HepG2 (cell line): ENCODE measurements around the gene PATZ1. TPM values are rescaled to one million over a fixed set of nuclear protein-coding genes. Genes with fewer than 3 reads are reported as not detected.

Experiments
- ATF2 ChIP-seq: sonication (generic); formaldehyde crosslinking; IDR thresholded peaks from 2 replicates; pipeline ENCODE4 v1.4.0; 2020; ENCODE audit warnings: missing genetic modification reagents
- HNRNPH1 ChIP-seq: fragments of 200-400 bp; formaldehyde crosslinking; optimal IDR thresholded peaks from 2 replicates; pipeline ENCODE3; 2017; ENCODE audit warnings: mild to moderate bottlenecking, low read depth, low read length
- SNAPC4 ChIP-seq: sonication (generic); formaldehyde crosslinking; IDR thresholded peaks from 2 replicates; pipeline ENCODE4 v1.4.0; 2020; ENCODE audit warnings: mild to moderate bottlenecking, missing genetic modification reagents
- ZC3H4 ChIP-seq: sonication (generic); formaldehyde crosslinking; IDR thresholded peaks from 2 replicates; pipeline ENCODE4 v1.4.0; 2020; ENCODE audit warnings: missing genetic modification reagents, borderline replicate concordance
- ZFX ChIP-seq: sonication (generic); formaldehyde crosslinking; IDR thresholded peaks from 2 replicates; pipeline ENCODE4 v1.4.0; 2020; ENCODE audit warnings: mild to moderate bottlenecking, low read depth, missing genetic modification reagents, moderate library complexity
- ZNF704 ChIP-seq: sonication (generic); formaldehyde crosslinking; IDR thresholded peaks from 2 replicates; pipeline ENCODE4 v1.8.1; 2023; ENCODE audit warnings: mild to moderate bottlenecking, inconsistent platforms, moderate library complexity, missing genetic modification reagents, borderline replicate concordance
- ZNF746 ChIP-seq: sonication (generic); formaldehyde crosslinking; IDR thresholded peaks from 2 replicates; pipeline ENCODE4 v1.8.0; 2022; ENCODE audit warnings: mild to moderate bottlenecking, missing genetic modification reagents
- ZNF792 ChIP-seq: IDR thresholded peaks from 2 replicates; pipeline ENCODE4 v1.6.1; 2016
- ZSCAN31 ChIP-seq: sonication (generic); formaldehyde crosslinking; IDR thresholded peaks from 2 replicates; pipeline ENCODE4 v1.5.0; 2020; ENCODE audit warnings: low read depth, mild to moderate bottlenecking, missing genetic modification reagents
- polyA plus RNA-seq, 8 experiments: library from polyadenylated mRNA; depleted of rRNA in 3 of 8; stranded (reverse) in 7 of 8; unstranded in 1 of 8; fragments of >200 nt; fragmentation: Illumina TruSeq in 4 of 8; extraction: Trizol in 4 of 8; gene quantifications; 2 replicates each; pipeline versions ENCODE4 v1.2.1 to v1.2.3, GENCODE V29; 2011 to 2016; ENCODE audit warnings: low read depth in 4 of 8, missing spikeins in 1 of 8, mixed read lengths in 1 of 8; ENCODE audit not compliant: insufficient read depth in 1 of 8
- total RNA-seq, 5 experiments: library from RNA; depleted of rRNA; stranded (reverse); fragments of >200 nt; fragmentation: Illumina TruSeq; extraction: Trizol; gene quantifications; 2 replicates each; pipeline ENCODE4 v1.2.3, GENCODE V29; 2016; ENCODE audit warnings: low read depth in 1 of 5
- TF ChIP-seq, protein P1 (sequence below), 2 experiments: sonication (generic) in 1 of 2; formaldehyde crosslinking in 1 of 2; IDR thresholded peaks; 2 replicates each; pipeline versions ENCODE4 v1.4.0 to v1.6.1; 2016 to 2020; ENCODE audit warnings: borderline replicate concordance in 1 of 2, low read depth in 1 of 2, mild to moderate bottlenecking in 1 of 2, missing genetic modification reagents in 1 of 2
- TF ChIP-seq, protein P2 (sequence below): IDR thresholded peaks from 2 replicates; pipeline ENCODE4 v1.6.1; 2016; ENCODE audit warnings: mild to moderate bottlenecking, missing biosample characterization, missing genetic modification reagents
- TF ChIP-seq, protein P3 (sequence below): sonication (generic); formaldehyde crosslinking; IDR thresholded peaks from 2 replicates; pipeline ENCODE4 v1.5.0; 2020; ENCODE audit warnings: missing genetic modification reagents, mild to moderate bottlenecking, borderline replicate concordance

Gene PATZ1
- total and polyA plus RNA-seq, 2 of the 13 experiments (the other 11 are each of a cell fraction or from before 2014, with no cell fraction given), result 24.9 to 30.5 TPM

DNA sequence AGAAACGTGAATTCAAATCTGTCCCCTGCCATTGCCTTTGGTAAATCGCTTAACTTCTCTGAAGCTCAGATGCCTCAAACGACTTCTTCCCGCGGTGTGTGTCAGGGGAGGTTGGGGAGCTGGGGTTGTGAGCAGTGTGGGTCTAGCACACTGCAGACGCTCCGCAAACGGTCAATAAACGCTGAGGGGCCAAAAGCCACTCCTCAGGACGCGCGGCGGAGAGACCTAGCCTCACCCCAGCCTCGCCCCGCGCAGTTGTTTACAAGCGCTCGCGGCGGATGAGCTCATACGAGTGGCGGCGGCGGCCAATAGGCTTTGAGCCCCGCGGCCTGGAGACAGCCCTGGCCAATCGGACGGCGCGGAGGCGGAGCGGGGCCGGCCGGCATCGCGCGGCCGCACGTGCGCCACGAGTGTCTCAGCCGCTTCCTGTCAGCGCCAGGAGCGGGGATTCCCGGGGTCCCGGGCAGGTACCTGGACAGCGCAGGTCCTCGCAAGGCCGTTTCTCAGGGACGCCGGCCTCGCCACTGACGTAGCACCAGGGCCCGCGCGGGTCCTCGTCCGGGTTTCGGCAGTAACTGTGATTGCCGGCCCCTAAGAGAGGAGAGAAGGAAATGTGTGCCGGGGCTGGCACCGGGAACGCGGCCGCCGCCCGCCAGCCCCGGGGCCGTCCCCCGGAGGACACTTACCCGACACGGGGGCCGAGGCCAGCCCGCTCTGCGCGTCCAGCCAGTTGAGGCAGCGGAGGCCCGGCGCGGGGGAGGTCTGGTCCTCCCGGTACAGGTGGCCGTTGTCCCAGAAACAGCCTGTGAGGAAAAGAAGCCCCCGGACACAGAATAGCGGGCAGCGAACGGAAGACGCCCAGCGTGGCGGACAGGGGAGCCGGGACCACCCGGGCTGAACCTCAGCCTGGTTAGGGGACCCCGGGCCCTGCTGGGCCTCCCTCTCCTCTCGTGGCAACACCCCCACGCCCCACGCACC, 55.4 kb downstream of the PATZ1 start (continued):
- TF ChIP-seq, protein P1, sequence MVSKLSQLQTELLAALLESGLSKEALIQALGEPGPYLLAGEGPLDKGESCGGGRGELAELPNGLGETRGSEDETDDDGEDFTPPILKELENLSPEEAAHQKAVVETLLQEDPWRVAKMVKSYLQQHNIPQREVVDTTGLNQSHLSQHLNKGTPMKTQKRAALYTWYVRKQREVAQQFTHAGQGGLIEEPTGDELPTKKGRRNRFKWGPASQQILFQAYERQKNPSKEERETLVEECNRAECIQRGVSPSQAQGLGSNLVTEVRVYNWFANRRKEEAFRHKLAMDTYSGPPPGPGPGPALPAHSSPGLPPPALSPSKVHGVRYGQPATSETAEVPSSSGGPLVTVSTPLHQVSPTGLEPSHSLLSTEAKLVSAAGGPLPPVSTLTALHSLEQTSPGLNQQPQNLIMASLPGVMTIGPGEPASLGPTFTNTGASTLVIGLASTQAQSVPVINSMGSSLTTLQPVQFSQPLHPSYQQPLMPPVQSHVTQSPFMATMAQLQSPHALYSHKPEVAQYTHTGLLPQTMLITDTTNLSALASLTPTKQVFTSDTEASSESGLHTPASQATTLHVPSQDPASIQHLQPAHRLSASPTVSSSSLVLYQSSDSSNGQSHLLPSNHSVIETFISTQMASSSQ (IDR thresholded peaks at IDR 0.05; ENCODE audit: low read depth), result no peak
- TF ChIP-seq, protein P1 (CRISPR knock-in tag; IDR thresholded peaks at IDR 0.05; ENCODE audit: borderline replicate concordance), result peak; percentile 54; the same call in 1 of the 2 replicates
- TF ChIP-seq ZNF792 (CRISPR knock-in tag) (peak; percentile 90), ZC3H4 (CRISPR knock-in tag) (no peak), SNAPC4 (CRISPR knock-in tag) (no peak), ATF2 (CRISPR knock-in tag) (peak; percentile 98), HNRNPH1 (no peak), ZSCAN31 (peak; percentile 93), ZNF704 (CRISPR knock-in tag) (peak; percentile 91; the same call in 1 of the 2 replicates), ZNF746 (CRISPR knock-in tag) (0 out of 2 replicates have a peak, but pooled peaks have one; percentile 63), ZFX (CRISPR knock-in tag) (peak; percentile 55)
- TF ChIP-seq, protein P2, sequence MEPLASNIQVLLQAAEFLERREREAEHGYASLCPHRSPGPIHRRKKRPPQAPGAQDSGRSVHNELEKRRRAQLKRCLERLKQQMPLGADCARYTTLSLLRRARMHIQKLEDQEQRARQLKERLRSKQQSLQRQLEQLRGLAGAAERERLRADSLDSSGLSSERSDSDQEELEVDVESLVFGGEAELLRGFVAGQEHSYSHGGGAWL (CRISPR knock-in tag), result peak; percentile 99
- TF ChIP-seq, protein P3, sequence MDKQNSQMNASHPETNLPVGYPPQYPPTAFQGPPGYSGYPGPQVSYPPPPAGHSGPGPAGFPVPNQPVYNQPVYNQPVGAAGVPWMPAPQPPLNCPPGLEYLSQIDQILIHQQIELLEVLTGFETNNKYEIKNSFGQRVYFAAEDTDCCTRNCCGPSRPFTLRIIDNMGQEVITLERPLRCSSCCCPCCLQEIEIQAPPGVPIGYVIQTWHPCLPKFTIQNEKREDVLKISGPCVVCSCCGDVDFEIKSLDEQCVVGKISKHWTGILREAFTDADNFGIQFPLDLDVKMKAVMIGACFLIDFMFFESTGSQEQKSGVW, result no peak
